HG03066 (cell line): ENCODE results near the gene EP400.

Experiments used
- ATAC-seq: cut with Tn5 transposase; IDR thresholded peaks from one replicate; pipeline ENCODE4 v1.9.1; 2021; ENCODE audit warnings: low read depth; ENCODE audit not compliant: unreplicated experiment

Gene EP400

DNA sequence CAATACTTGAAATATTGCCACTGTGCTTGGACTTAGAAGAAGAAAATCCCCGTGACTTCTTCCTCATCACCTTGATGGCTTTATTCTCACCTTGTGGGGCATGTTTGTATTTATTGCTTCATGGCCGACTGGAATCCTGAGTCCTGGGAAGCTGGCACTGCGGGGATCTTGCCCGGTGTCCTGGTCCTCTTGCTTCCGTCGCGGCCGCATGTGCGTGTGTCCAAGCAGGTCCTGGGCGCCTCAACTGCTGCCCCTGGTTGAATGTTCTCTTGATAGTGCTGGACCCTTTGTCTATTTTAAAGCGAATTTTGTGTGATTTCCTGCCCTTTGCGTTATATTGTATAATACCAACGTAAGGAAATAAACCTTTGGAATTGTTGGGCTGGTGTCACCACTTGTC, 27.0 kb upstream of the EP400 start:
- no peak for ATAC-seq

DNA sequence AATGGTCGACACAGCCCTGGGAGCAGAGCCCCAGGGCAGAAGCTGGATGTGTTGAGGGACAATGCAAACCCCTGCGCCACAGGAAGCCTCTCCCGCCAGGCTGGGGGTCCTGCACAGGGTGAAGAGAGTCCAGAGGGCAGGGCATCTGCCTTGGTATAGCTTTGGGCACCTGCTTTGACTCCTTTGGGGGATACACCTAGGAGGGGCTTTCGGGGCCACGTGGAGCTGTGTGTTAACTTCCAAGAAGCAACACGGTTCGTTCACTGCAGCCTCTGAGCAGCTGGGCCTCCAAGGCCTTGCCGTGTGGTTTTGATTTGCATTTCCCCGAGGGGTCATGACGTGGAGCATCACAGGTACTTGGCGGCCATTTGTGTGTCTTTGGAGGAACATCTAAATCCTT, 26.5 kb upstream of the EP400 start:
- peak; percentile 74 for ATAC-seq

- no peak for ATAC-seq
Measured at GRCh38 chr12:131927110-131928079, 22.3 kb upstream of the EP400 start.

DNA sequence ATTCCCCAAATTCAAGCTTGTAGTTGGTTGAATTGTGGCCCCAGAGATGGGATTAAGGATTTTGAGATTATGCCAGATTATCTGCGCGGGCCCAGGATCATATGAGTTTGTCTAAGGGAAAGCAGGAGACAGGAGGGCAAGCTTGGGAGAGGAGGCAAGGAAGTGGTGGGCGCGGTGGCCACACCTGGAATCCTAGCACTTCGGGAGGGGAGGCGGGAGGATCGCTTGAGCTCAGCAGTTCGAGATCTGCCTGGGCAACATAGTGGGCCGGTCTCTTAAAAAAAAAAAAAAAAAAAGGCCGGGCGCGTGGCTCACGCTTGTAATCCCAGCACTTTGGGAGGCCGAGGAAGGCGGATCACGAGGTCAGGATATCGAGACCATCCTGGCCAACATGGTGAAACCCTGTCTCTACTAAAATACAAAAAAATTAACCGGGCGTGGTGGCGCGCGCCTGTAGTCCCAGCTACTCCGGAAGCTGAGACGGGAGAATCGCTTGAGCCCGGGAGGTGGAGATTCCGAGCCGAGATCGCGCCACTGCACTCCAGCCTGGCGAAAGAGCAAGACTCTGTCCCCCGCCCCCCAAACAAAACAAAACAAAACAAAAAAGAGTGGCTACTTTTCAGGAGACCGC, 21.5 kb upstream of the EP400 start:
- ATAC-seq, result peak; percentile 3

- ATAC-seq, result peak; percentile 58
Measured at GRCh38 chr12:131928711-131929580, 20.8 kb upstream of the EP400 start, which contains the start of gene PUS1. Gene PUS1, plus strand, starts transcription at chr12:131929276. Its CDS starts 447 bp downstream, at chr12:131929723.

- ATAC-seq, result peak; percentile 3
Measured at GRCh38 chr12:131929581-131930456, 19.9 kb upstream of the EP400 start.

DNA sequence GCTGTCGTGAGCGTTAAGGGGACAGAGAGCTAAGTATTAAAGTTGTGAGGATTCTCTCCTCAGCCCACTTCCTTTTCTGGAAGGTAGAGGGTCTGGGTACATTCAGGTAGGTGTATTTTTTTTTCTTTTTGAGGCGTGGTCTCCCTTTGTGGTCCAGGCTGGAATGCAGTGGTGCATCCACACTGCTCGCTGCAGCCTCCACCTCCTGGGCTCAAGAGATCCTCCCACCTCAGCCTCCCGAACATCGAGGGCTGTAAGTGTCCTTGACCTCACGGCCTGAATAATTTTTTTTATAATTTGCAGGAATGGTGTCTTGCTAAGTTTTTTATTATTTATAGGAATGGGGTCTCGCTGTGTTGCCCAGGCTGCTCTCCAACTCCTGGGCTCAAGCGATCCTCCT, 19.2 kb upstream of the EP400 start:
- ATAC-seq, result no peak

- ATAC-seq, result no peak
Measured at GRCh38 chr12:131933387-131933786, 16.4 kb upstream of the EP400 start.

DNA sequence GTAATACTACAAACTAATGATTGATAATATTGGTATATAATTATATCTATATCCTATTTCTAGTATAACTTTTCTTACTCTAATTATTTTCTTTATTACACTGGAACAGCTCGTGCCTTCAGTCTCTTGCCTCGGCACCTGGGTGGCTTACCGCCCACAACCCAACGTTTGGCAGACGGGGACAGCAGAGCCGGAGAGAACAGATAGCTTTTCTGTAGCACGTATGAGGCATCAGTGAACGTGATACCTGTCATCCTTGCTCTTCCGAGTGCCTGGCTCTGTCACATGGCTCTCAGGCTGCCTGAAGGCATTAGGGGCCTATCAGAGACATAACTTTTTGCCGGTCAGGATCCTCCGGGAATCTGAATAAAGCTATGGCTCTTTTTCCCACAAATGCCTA, 15.2 kb upstream of the EP400 start:
- ATAC-seq, result no peak

DNA sequence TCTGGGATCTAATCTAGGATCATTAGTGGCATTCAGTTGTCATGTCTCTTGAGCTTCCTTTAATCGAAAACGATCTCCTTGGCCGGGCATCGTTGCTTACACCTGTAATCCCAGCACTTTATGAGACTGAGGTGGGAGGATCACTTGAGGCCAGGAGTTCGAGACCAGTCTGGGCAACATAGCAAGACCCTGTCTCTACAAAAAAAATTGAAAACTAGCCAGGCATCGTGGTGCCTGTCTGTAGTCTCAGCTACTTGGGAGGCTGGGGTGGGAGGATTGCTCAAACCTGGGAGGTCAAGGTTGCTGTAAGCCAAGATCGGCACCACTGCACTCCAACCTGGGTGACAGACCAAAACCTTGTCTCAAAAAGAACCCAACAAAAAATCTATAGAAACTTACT, 11.7 kb upstream of the EP400 start:
- no peak for ATAC-seq

DNA sequence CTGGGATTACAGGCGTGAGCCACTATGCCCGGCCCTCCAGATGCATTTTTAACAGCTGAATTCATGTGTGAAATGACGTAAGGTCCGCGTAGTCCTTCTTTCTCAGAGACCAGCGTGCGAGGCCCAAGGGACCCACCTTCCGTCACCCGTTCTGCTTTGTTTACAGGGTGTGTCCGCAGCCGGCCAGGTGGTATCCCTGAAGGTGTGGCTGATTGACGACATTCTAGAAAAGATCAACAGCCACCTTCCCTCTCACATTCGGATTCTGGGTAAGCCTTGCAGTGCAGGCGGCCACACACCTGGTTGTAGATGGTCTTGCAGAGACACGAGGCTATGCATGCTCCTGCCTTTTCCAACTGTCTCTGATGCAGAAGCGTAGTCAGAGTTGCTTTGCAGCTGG, 10.7 kb upstream of the EP400 start:
- no peak for ATAC-seq

DNA sequence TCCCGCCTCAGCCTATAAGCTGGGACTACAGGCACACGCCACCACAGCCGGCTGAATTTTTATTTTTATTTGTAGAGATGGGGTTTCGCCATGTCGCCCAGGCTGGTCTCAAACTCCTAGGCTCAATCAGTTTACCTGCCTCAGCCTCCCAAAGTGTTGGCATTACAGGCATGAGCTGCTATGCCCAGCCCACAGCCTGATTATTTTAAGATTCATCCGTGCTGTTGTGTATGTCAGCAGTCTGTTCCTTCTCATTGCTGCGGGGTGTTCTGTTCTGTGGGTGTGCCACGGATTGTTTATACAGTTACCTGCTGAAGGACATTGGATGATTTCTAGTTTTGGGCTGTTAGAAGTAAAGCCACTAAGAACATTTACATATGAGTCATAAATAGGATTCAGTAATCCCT, 9.6 kb upstream of the EP400 start:
- ATAC-seq, result no peak

- ATAC-seq, result no peak
Measured at GRCh38 chr12:131941116-131941986, 8.4 kb upstream of the EP400 start.

GRCh38 chr12:131941987-131942341, 7.8 kb upstream of the EP400 start:
- ATAC-seq, result no peak

DNA sequence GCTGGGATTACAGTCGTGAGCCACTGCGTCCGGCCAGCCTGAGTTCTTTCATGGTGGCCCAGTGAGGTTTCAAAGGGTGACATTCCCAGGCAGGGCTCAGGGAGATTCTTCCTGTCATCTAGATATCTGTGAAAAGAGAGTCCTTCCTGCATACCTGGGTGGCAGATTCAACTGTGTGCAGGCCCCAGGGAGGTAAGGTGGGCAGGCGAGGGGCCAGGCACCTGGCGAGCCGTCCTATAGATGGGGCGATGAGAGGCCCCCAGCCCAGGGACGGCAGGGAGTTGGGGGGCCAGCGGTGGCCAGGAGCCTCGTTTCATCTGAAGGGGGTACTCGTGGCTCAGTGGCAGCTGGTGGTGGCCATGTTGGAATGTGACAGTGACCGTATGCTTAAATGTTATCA, 7.1 kb upstream of the EP400 start:
- no peak for ATAC-seq

- no peak for ATAC-seq
Measured at GRCh38 chr12:131943389-131943788, 6.4 kb upstream of the EP400 start.

DNA sequence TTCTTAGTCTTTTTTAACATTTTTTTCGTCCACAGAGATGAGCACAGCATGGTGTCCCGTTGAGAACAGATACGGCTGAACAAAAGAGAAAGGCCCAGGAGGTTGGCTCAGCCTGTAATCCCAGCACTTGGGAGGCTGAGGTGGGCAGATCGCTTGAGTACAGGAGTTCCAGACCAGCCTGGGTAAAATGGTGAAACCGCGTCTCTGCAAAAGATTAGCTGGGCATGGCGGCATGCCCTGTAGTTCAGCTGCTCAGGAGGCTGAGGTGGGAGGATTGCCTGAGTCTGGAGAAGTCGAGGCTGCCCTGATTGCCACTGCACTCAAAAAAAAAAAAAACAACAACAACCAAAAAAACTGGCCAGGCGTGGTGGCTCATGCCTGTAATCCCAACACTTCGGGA, 5.9 kb upstream of the EP400 start:
- ATAC-seq, result no peak

- ATAC-seq, result no peak
Measured at GRCh38 chr12:131944601-131945251, 5.0 kb upstream of the EP400 start.

GRCh38 chr12:131946757-131947156, 3.0 kb upstream of the EP400 start:
- no peak for ATAC-seq
